Esophagus squamous epithelium (tissue), 5 donors: ENCODE results near the gene GREM1. TPM values are rescaled to one million over a fixed set of nuclear protein-coding genes. Genes with fewer than 3 reads are reported as not detected.

Experiments
- DNase-seq: peaks from one replicate; lab custom pipeline; 2025; lab: John Stamatoyannopoulos, UW
- H3K27ac ChIP-seq, 4 donors: fragments of 200-600 bp; sonication (generic); one replicate each; pipeline ENCODE4 v1.5.1; 2016 to 2019; ENCODE audit warnings: mild to moderate bottlenecking in 1 of 4
- H3K27me3 ChIP-seq, 4 donors: fragments of 200-600 bp; sonication (generic); 1 replicate in 3 of 4; 2 replicates in 1 of 4; pipeline versions ENCODE4 v1.5.1 to v1.6.0; 2017 to 2021; ENCODE audit warnings: antibody characterized with exemption in 1 of 4
- H3K36me3 ChIP-seq, 3 donors: fragments of 200-600 bp; sonication (generic); one replicate each; pipeline ENCODE4 v1.5.1; 2016 to 2019
- H3K4me1 ChIP-seq, 3 donors: fragments of 200-600 bp; sonication (generic); one replicate each; pipeline ENCODE4 v1.5.1; 2017 to 2019
- H3K4me3 ChIP-seq, 4 donors: fragments of 200-600 bp; sonication (generic); 1 replicate in 3 of 4; 2 replicates in 1 of 4; pipeline ENCODE4 v1.5.1; 2016 to 2019; ENCODE audit warnings: mild to moderate bottlenecking in 2 of 4, moderate library complexity in 1 of 4
- H3K9me3 ChIP-seq, 3 donors: fragments of 200-600 bp; sonication (generic); one replicate each; pipeline ENCODE4 v1.5.1; 2016 to 2019
- CTCF ChIP-seq, 6 experiments: fragments of 450-650 bp in 4 of 6; fragments of 200-600 bp in 2 of 6; sonication (generic) in 2 of 6; IDR thresholded peaks; one replicate each; pipeline ENCODE4 v1.5.1; 2016 to 2019; ENCODE audit warnings: antibody characterized with exemption in 6 of 6, mild to moderate bottlenecking in 4 of 6, moderate library complexity in 4 of 6
- POLR2A ChIP-seq, 4 donors: fragments of 450-650 bp; IDR thresholded peaks; one replicate each; pipeline ENCODE4 v1.6.1; 2017; ENCODE audit warnings: antibody characterized with exemption in 4 of 4, mild to moderate bottlenecking in 4 of 4, moderate library complexity in 3 of 4
- WGBS, 2 donors: methylation state at CpG; one replicate each; pipeline ENCODE4 v1.1.5; 2018; 5-methylcytosine and 5-hydroxymethylcytosine counted together
- intact Hi-C: fragments of 100-400 bp; cut with DNase I; formaldehyde crosslinking; loops from one replicate; pipeline ENCODE4 v1.15.0; 2022
- total RNA-seq, 4 donors: library from RNA; depleted of rRNA; stranded (reverse); fragments of >200 nt; gene quantifications; one replicate each; pipeline ENCODE4 v1.1.0, GENCODE V29; 2016
- donor health status: DM: yes; HTN: yes; CAD: no.

Gene GREM1
- total RNA-seq, 4 donors from 2014 or later = 0.30 to 11.6 (median 6.4) TPM

- Histone ChIP-seq H3K4me3 (no peak overlapping the region), H3K27me3 (no peaks in the 10 kb centered on the region), H3K27ac (no peak overlapping the region), H3K9me3 (no peaks in the 10 kb centered on the region), H3K36me3 (no peaks in the 10 kb centered on the region), H3K4me1 (no peaks in the 10 kb centered on the region)
- no peak for DNase-seq
- TF ChIP-seq CTCF (IDR thresholded peaks at IDR 0.05) (no peak), POLR2A (IDR thresholded peaks at IDR 0.05) (no peak)
- 64 to 81% methylated on average over 5 of the region's 5 CpGs for WGBS, 2 donors
- intact Hi-C loops = no loop called here
Observed at GRCh38 chr15:32787949-32788348, 70.1 kb downstream of the GREM1 start.

GRCh38 chr15:32790352-32790999, 72.7 kb downstream of the GREM1 start:
- no peaks in the 10 kb centered on the region for H3K36me3 ChIP-seq
- H3K4me3 ChIP-seq = no peak overlapping the region
- intact Hi-C loops = no loop called here
- no peaks in the 10 kb centered on the region for H3K9me3 ChIP-seq
- no peak for TF ChIP-seq POLR2A (IDR thresholded peaks at IDR 0.05)
- TF ChIP-seq CTCF (IDR thresholded peaks at IDR 0.05) = no peak
- no peak for DNase-seq
- H3K27ac ChIP-seq = no peak overlapping the region
- H3K27me3 ChIP-seq = no peaks in the 10 kb centered on the region
- no peaks in the 10 kb centered on the region for H3K4me1 ChIP-seq
- WGBS, 2 donors = 31 to 94% methylated on average over 1 to 2 of the region's 2 CpGs

- Histone ChIP-seq H3K4me1 (no peaks in the 10 kb centered on the region), H3K27me3 (no peaks in the 10 kb centered on the region), H3K27ac (no peak overlapping the region), H3K9me3 (no peaks in the 10 kb centered on the region), H3K4me3 (no peak overlapping the region), H3K36me3 (no peaks in the 10 kb centered on the region)
- DNase-seq = no peak
- no peak for TF ChIP-seq POLR2A (IDR thresholded peaks at IDR 0.05)
- no peak for TF ChIP-seq CTCF (IDR thresholded peaks at IDR 0.05)
- intact Hi-C loops = no loop called here
- 62 to 92% methylated on average over 2 of the region's 2 CpGs for WGBS, 2 donors
Observed at GRCh38 chr15:32792436-32792835, 74.6 kb downstream of the GREM1 start.

Other genes starting within 250 kb of the GREM1 start
- 1 to 10 TPM; 2.1 to 6.5 (median 2.9) TPM for gene GOLGA8N, start 124.5 kb upstream of the GREM1 start, total RNA-seq
- 10 to 100 TPM in 2 of 4 donors, 1 to 10 TPM in 2; 4.7 to 17.4 (median 8.1) TPM for gene ARHGAP11A, start 102.5 kb upstream of the GREM1 start, total RNA-seq
- gene SCG5, start 76.3 kb upstream of the GREM1 start, total RNA-seq = 1 to 10 TPM in 1 of 4 donors, not detected in 3; 1.1 TPM